Neural cell (in vitro differentiated cells): ENCODE data around the gene ATP8B3.

Source experiments
- CTCF ChIP-seq: fragments of 450-650 bp; IDR thresholded peaks from 2 replicates; pipeline ENCODE4 v1.5.1; 2014; ENCODE audit warnings: antibody characterized with exemption, mild to moderate bottlenecking, moderate library complexity; ENCODE audit not compliant: poor library complexity, severe bottlenecking
- EP300 ChIP-seq: fragments of 450-650 bp; conservative IDR thresholded peaks from 2 replicates; pipeline ENCODE4 v1.6.1; 2014; ENCODE audit warnings: antibody characterized with exemption, mild to moderate bottlenecking, moderate library complexity; ENCODE audit not compliant: poor library complexity, severe bottlenecking
- EZH2 ChIP-seq: fragments of 200-600, 300-800 bp; shearing (Covaris generic), sonication (generic); IDR thresholded peaks from 2 replicates; pipeline ENCODE4 v1.6.1; 2014; ENCODE audit warnings: antibody characterized with exemption, low read length, borderline replicate concordance, mild to moderate bottlenecking; ENCODE audit not compliant: insufficient read depth, poor library complexity, severe bottlenecking
- MXI1 ChIP-seq: fragments of 450-650 bp; conservative IDR thresholded peaks from 2 replicates; pipeline ENCODE4 v1.6.1; 2014; ENCODE audit warnings: antibody characterized with exemption, mild to moderate bottlenecking; ENCODE audit not compliant: poor library complexity, severe bottlenecking
- POLR2AphosphoS5 ChIP-seq: IDR thresholded peaks from 2 replicates; pipeline ENCODE4 v1.6.1; 2012
- RAD21 ChIP-seq: fragments of 450-650 bp; conservative IDR thresholded peaks from 2 replicates; pipeline ENCODE4 v1.6.1; 2014; ENCODE audit warnings: antibody characterized with exemption, mild to moderate bottlenecking, moderate library complexity
- REST ChIP-seq: IDR thresholded peaks from 2 replicates; pipeline ENCODE4 v1.6.1; 2012; ENCODE audit warnings: borderline replicate concordance
- SMC3 ChIP-seq: fragments of 450-650 bp; conservative IDR thresholded peaks from 2 replicates; pipeline ENCODE4 v1.6.1; 2014; ENCODE audit warnings: antibody characterized with exemption, mild to moderate bottlenecking, moderate library complexity; ENCODE audit not compliant: poor library complexity

- TF ChIP-seq EP300 (no peak), CTCF (no peak), RAD21 (no peak), REST (no peak), EZH2 (no peak), POLR2AphosphoS5 (no peak), SMC3 (no peak), MXI1 (no peak)
Observed at GRCh38 chr19:1856345-1856697, 44.2 kb upstream of the ATP8B3 start.
